ENCODE results near the gene SPRY2.

SPRY2 gene

GRCh38 chr13:80341101-80341755 is at the start of gene SPRY2:
TSS of gene SPRY2 (minus strand) at chr13:80341126. CDS start at chr13:80337705, 3,421 bp downstream.
- no peak for TF ChIP-seq CTCF (IDR thresholded peaks at IDR 0.05; ENCODE audit: low read depth, low read length)
- H3K4me3 ChIP-seq (replicated peaks in 1 of 2; ENCODE audit: low read depth in 2 of 2, low read length in 2 of 2): peak within 1 kb of the TSS; percentile 73 to 97
- peak; percentile 98 to 99 for DNase-seq (ENCODE audit: low read depth in 2 of 2)

GRCh38 chr13:80390338-80390737 is 49.4 kb upstream of the SPRY2 start:
- no peak overlapping the region for H3K4me3 ChIP-seq (replicated peaks in 1 of 2; ENCODE audit: low read depth in 2 of 2, low read length in 2 of 2)
- TF ChIP-seq CTCF (IDR thresholded peaks at IDR 0.05; ENCODE audit: low read depth, low read length): no peak
- no peak for DNase-seq (ENCODE audit: low read depth in 2 of 2)

GRCh38 chr13:80389073-80390038 is 48.4 kb upstream of the SPRY2 start:
- DNase-seq (ENCODE audit: low read depth in 2 of 2): peak in 1 of 2 donors; percentile 68
- no peak overlapping the region for H3K4me3 ChIP-seq (replicated peaks in 1 of 2; ENCODE audit: low read depth in 2 of 2, low read length in 2 of 2)
- TF ChIP-seq CTCF (IDR thresholded peaks at IDR 0.05; ENCODE audit: low read depth, low read length): no peak

GRCh38 chr13:80388506-80388905 is 47.6 kb upstream of the SPRY2 start:
- no peak overlapping the region for H3K4me3 ChIP-seq (replicated peaks in 1 of 2; ENCODE audit: low read depth in 2 of 2, low read length in 2 of 2)
- DNase-seq (ENCODE audit: low read depth in 2 of 2): no peak
- TF ChIP-seq CTCF (IDR thresholded peaks at IDR 0.05; ENCODE audit: low read depth, low read length): no peak

- DNase-seq (ENCODE audit: low read depth in 2 of 2): peak in 1 of 2 donors; percentile 13
- no peak for TF ChIP-seq CTCF (IDR thresholded peaks at IDR 0.05; ENCODE audit: low read depth, low read length)
- H3K4me3 ChIP-seq (replicated peaks in 1 of 2; ENCODE audit: low read depth in 2 of 2, low read length in 2 of 2): no peak overlapping the region
These were observed 45.7 kb upstream of the SPRY2 start for GRCh38 chr13:80386592-80386991.

GRCh38 chr13:80386002-80386401 is 45.1 kb upstream of the SPRY2 start:
- no peak for TF ChIP-seq CTCF (IDR thresholded peaks at IDR 0.05; ENCODE audit: low read depth, low read length)
- no peak for DNase-seq (ENCODE audit: low read depth in 2 of 2)
- no peak overlapping the region for H3K4me3 ChIP-seq (replicated peaks in 1 of 2; ENCODE audit: low read depth in 2 of 2, low read length in 2 of 2)
